Naive B cell (primary cell): Measurements from ENCODE around the gene SPPL3. TPM values are rescaled to one million over a fixed set of nuclear protein-coding genes. Genes with fewer than 3 reads are reported as not detected.

Source experiments
- ATAC-seq, 2 donors: fragments of 150-1000 bp; cut with Tn5 transposase; 2 replicates each; pipeline ENCODE4 v1.10.0; 2021; ENCODE audit warnings: low read depth in 2 of 2, mild to moderate bottlenecking in 2 of 2, moderate library complexity in 2 of 2
- DNase-seq: peaks from one replicate; pipeline ENCODE4 v3.0.0; 2022
- H3K27ac Mint-ChIP-seq, 6 donors: one replicate each; pipeline ENCODE4 v1.8.0; 2020 to 2022; ENCODE audit warnings: mild to moderate bottlenecking in 6 of 6, mixed read lengths in 6 of 6, moderate library complexity in 5 of 6, inconsistent platforms in 2 of 6
- H3K27me3 Mint-ChIP-seq, 3 donors: one replicate each; pipeline ENCODE4 v1.8.0; 2021 to 2022; ENCODE audit warnings: mixed read lengths in 3 of 3, mild to moderate bottlenecking in 1 of 3
- H3K36me3 Mint-ChIP-seq, 2 donors: one replicate each; pipeline ENCODE4 v1.8.0; 2020 to 2022; ENCODE audit warnings: mixed read lengths in 2 of 2, inconsistent platforms in 1 of 2, mild to moderate bottlenecking in 1 of 2
- H3K4me1 Mint-ChIP-seq, 3 donors: one replicate each; pipeline ENCODE4 v1.8.0; 2020 to 2022; ENCODE audit warnings: mixed read lengths in 3 of 3, inconsistent platforms in 1 of 3, mild to moderate bottlenecking in 1 of 3, moderate library complexity in 1 of 3
- H3K4me3 Mint-ChIP-seq, 8 donors: one replicate each; pipeline ENCODE4 v1.8.0; 2020 to 2022; ENCODE audit warnings: mild to moderate bottlenecking in 8 of 8, mixed read lengths in 8 of 8, moderate library complexity in 8 of 8, inconsistent platforms in 2 of 8
- H3K9me3 Mint-ChIP-seq, 7 donors: one replicate each; pipeline ENCODE4 v1.8.0; 2020 to 2022; ENCODE audit warnings: mixed read lengths in 7 of 7, mild to moderate bottlenecking in 5 of 7, inconsistent platforms in 2 of 7, moderate library complexity in 1 of 7
- polyA plus RNA-seq, 6 donors: library from polyadenylated mRNA; unstranded; fragments of 300-500 nt; fragmentation: Illumina TruSeq; gene quantifications; one replicate each; pipeline ENCODE4 v1.2.3, GENCODE V29; 2021; ENCODE audit warnings: low read depth in 6 of 6

The SPPL3 gene
- polyA plus RNA-seq, 6 donors from 2014 or later = 17.5 to 47.5 (median 30.1) TPM

- Mint-ChIP-seq H3K4me3 (peak overlapping the region in 4 of 8 donors; percentile 82 to 94 (median 88)), H3K36me3 (peaks cover 11 to 12% of the 10 kb centered on the region in 2 donors), H3K4me1 (peaks cover 18 to 32% (median 29%) of the 10 kb centered on the region in 3 donors), H3K9me3 (no peaks in the 10 kb centered on the region), H3K27me3 (no peaks in the 10 kb centered on the region), H3K27ac (peak overlapping the region in 1 of 6 donors; percentile 58)
- DNase-seq = no peak
- ATAC-seq = no peak
Measured at GRCh38 chr12:120726961-120727360, 177.2 kb downstream of the SPPL3 start.

GRCh38 chr12:120726510-120726793, 177.7 kb downstream of the SPPL3 start:
- H3K4me3 Mint-ChIP-seq = peak overlapping the region; percentile 82 to 94 (median 88)
- peaks cover 11 to 12% of the 10 kb centered on the region in 2 donors for H3K36me3 Mint-ChIP-seq
- H3K27me3 Mint-ChIP-seq = no peaks in the 10 kb centered on the region
- DNase-seq = no peak
- H3K4me1 Mint-ChIP-seq = peaks cover 23 to 38% (median 34%) of the 10 kb centered on the region in 3 donors
- no peak for ATAC-seq
- no peaks in the 10 kb centered on the region for H3K9me3 Mint-ChIP-seq
- H3K27ac Mint-ChIP-seq = peak overlapping the region in 3 of 6 donors; percentile 58 to 92 (median 82)

GRCh38 chr12:120725659-120726509, 178.3 kb downstream of the SPPL3 start, which contains the start of gene ACADS:
Gene ACADS, plus strand, starts transcription at chr12:120725826. Its CDS starts 60 bp downstream, at chr12:120725886.
- ATAC-seq (peak; percentile 96 to 97), DNase-seq (peak; percentile 87)
- Mint-ChIP-seq H3K36me3 (peaks cover 11 to 15% of the 10 kb centered on the region in 2 donors), H3K27ac (peak within 1 kb of the TSS in 4 of 6 donors; percentile 16 to 92 (median 70)), H3K27me3 (no peaks in the 10 kb centered on the region), H3K4me3 (peak within 1 kb of the TSS; percentile 82 to 94 (median 88)), H3K4me1 (peaks cover 23 to 43% (median 38%) of the 10 kb centered on the region in 3 donors), H3K9me3 (no peaks in the 10 kb centered on the region)

GRCh38 chr12:120725151-120725658, 179.0 kb downstream of the SPPL3 start:
- ATAC-seq (no peak), DNase-seq (no peak)
- peaks cover 23 to 46% (median 38%) of the 10 kb centered on the region in 3 donors for H3K4me1 Mint-ChIP-seq
- peak overlapping the region in 1 of 6 donors; percentile 80 for H3K27ac Mint-ChIP-seq
- no peaks in the 10 kb centered on the region for H3K9me3 Mint-ChIP-seq
- peaks cover 5 to 16% of the 10 kb centered on the region in 2 donors for H3K36me3 Mint-ChIP-seq
- H3K4me3 Mint-ChIP-seq = peak overlapping the region; percentile 82 to 94 (median 88)
- no peaks in the 10 kb centered on the region for H3K27me3 Mint-ChIP-seq

GRCh38 chr12:120724720-120725119, 179.4 kb downstream of the SPPL3 start:
- H3K27me3 Mint-ChIP-seq = no peaks in the 10 kb centered on the region
- peaks cover 23 to 47% (median 38%) of the 10 kb centered on the region in 3 donors for H3K4me1 Mint-ChIP-seq
- peak overlapping the region; percentile 82 to 94 (median 88) for H3K4me3 Mint-ChIP-seq
- ATAC-seq = no peak
- no peak for DNase-seq
- no peak overlapping the region for H3K27ac Mint-ChIP-seq
- H3K9me3 Mint-ChIP-seq = no peaks in the 10 kb centered on the region
- peaks cover 5 to 19% of the 10 kb centered on the region in 2 donors for H3K36me3 Mint-ChIP-seq

- no peak for ATAC-seq
- Mint-ChIP-seq H3K36me3 (peaks cover 20 to 36% of the 10 kb centered on the region in 2 donors), H3K27me3 (no peaks in the 10 kb centered on the region), H3K4me1 (peaks cover 27 to 54% (median 38%) of the 10 kb centered on the region in 3 donors), H3K27ac (no peak overlapping the region), H3K4me3 (peak overlapping the region in 1 of 8 donors; percentile 16), H3K9me3 (no peaks in the 10 kb centered on the region)
- DNase-seq = no peak
Measured at GRCh38 chr12:120722784-120723183, 181.4 kb downstream of the SPPL3 start.

- Mint-ChIP-seq H3K4me1 (peaks cover 27 to 54% (median 38%) of the 10 kb centered on the region in 3 donors), H3K27me3 (no peaks in the 10 kb centered on the region), H3K4me3 (peak overlapping the region in 4 of 8 donors; percentile 16 to 51 (median 32)), H3K36me3 (peaks cover 21 to 36% of the 10 kb centered on the region in 2 donors), H3K27ac (no peak overlapping the region), H3K9me3 (no peaks in the 10 kb centered on the region)
- DNase-seq (peak; percentile 44), ATAC-seq (peak; percentile 41 to 55)
Measured at GRCh38 chr12:120721866-120722265, 182.3 kb downstream of the SPPL3 start.

GRCh38 chr12:120720987-120721801, 183.0 kb downstream of the SPPL3 start:
- Mint-ChIP-seq H3K4me1 (peaks cover 28 to 50% (median 33%) of the 10 kb centered on the region in 3 donors), H3K36me3 (peaks cover 27 to 43% of the 10 kb centered on the region in 2 donors), H3K27ac (peak overlapping the region in 2 of 6 donors; percentile 49 to 85), H3K4me3 (peak overlapping the region in 1 of 8 donors; percentile 39), H3K27me3 (no peaks in the 10 kb centered on the region), H3K9me3 (no peaks in the 10 kb centered on the region)
- DNase-seq (no peak), ATAC-seq (no peak)

- Mint-ChIP-seq H3K27ac (peak overlapping the region in 1 of 6 donors; percentile 49), H3K27me3 (no peaks in the 10 kb centered on the region), H3K36me3 (peaks cover 29 to 43% of the 10 kb centered on the region in 2 donors)
Measured at GRCh38 chr12:120720234-120720986, 183.7 kb downstream of the SPPL3 start.

GRCh38 chr12:120719496-120720233, 184.5 kb downstream of the SPPL3 start:
- Mint-ChIP-seq H3K4me3 (peak overlapping the region in 2 of 8 donors; percentile 21 to 23), H3K36me3 (peaks cover 29 to 43% of the 10 kb centered on the region in 2 donors), H3K9me3 (no peaks in the 10 kb centered on the region), H3K27me3 (no peaks in the 10 kb centered on the region), H3K4me1 (peaks cover 17 to 37% (median 22%) of the 10 kb centered on the region in 3 donors), H3K27ac (no peak overlapping the region)
- DNase-seq = no peak
- no peak for ATAC-seq

More at GRCh38 chr12:120720234-120720986, 183.7 kb downstream of the SPPL3 start:
- Mint-ChIP-seq H3K4me1 (peaks cover 23 to 45% (median 29%) of the 10 kb centered on the region in 3 donors), H3K4me3 (no peak overlapping the region), H3K9me3 (no peaks in the 10 kb centered on the region)
- no peak for DNase-seq
- ATAC-seq = no peak

GRCh38 chr12:120719072-120719471, 185.1 kb downstream of the SPPL3 start:
- Mint-ChIP-seq H3K27ac (no peak overlapping the region), H3K36me3 (peaks cover 29 to 44% of the 10 kb centered on the region in 2 donors), H3K9me3 (no peaks in the 10 kb centered on the region), H3K4me1 (peaks cover 18 to 36% (median 20%) of the 10 kb centered on the region in 3 donors), H3K27me3 (no peaks in the 10 kb centered on the region), H3K4me3 (peak overlapping the region in 2 of 8 donors; percentile 21 to 23)
- DNase-seq (no peak), ATAC-seq (no peak)

GRCh38 chr12:120718055-120718454, 186.1 kb downstream of the SPPL3 start:
- ATAC-seq (no peak), DNase-seq (no peak)
- Mint-ChIP-seq H3K9me3 (no peaks in the 10 kb centered on the region), H3K27me3 (no peaks in the 10 kb centered on the region), H3K4me1 (peaks cover 22 to 40% (median 25%) of the 10 kb centered on the region in 3 donors), H3K36me3 (peaks cover 29 to 48% of the 10 kb centered on the region in 2 donors), H3K27ac (no peak overlapping the region), H3K4me3 (no peak overlapping the region)
